ENCODE data around the gene PHGDH. TPM values are rescaled to one million over a fixed set of nuclear protein-coding genes. Genes with fewer than 3 reads are reported as not detected.
A peak's percentile ranks its signal among the peaks of the same experiment; 100 is the strongest.

Gene PHGDH
- total and polyA plus RNA-seq, 9 of the 15 experiments (the other 6 are each of a cell fraction or from before 2014, with no cell fraction given), result 6.7 to 84.2 (median 36.2) TPM

DNA sequence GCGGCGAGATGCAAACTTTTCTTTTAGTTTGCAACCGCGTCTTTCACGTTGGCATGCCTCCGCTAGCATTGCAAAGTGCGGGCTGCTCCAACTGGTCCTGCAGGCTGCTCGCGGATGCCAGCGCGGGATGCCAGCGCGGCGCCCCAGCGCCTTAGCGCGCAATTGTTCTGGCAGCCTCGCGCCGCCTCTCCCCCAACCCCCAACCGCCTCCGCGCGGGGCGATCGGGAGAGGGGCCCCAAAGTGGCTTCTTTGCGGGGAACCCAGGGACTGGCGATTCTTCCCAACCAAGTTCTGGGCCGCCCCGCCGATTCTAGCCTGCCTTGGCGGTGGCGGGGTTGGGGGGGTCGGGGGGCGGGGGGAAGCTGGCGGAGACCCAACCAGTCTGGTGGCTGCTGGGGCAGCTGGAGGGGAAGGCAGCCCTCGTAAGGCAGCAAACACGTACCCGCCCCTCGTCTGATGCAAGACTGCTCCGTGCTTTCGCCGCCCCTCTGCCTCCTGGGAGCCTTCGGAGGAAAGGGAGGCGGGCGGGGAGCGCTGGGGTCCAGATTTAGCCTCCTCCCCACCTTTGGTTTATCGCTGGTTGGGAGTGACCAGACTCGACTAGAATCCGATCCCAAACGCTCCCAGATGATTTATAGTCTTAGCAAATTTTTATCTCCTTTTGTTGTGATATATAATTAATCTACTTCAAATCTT, 756 bp downstream of the PHGDH start (continued):
- TF ChIP-seq, protein P1, sequence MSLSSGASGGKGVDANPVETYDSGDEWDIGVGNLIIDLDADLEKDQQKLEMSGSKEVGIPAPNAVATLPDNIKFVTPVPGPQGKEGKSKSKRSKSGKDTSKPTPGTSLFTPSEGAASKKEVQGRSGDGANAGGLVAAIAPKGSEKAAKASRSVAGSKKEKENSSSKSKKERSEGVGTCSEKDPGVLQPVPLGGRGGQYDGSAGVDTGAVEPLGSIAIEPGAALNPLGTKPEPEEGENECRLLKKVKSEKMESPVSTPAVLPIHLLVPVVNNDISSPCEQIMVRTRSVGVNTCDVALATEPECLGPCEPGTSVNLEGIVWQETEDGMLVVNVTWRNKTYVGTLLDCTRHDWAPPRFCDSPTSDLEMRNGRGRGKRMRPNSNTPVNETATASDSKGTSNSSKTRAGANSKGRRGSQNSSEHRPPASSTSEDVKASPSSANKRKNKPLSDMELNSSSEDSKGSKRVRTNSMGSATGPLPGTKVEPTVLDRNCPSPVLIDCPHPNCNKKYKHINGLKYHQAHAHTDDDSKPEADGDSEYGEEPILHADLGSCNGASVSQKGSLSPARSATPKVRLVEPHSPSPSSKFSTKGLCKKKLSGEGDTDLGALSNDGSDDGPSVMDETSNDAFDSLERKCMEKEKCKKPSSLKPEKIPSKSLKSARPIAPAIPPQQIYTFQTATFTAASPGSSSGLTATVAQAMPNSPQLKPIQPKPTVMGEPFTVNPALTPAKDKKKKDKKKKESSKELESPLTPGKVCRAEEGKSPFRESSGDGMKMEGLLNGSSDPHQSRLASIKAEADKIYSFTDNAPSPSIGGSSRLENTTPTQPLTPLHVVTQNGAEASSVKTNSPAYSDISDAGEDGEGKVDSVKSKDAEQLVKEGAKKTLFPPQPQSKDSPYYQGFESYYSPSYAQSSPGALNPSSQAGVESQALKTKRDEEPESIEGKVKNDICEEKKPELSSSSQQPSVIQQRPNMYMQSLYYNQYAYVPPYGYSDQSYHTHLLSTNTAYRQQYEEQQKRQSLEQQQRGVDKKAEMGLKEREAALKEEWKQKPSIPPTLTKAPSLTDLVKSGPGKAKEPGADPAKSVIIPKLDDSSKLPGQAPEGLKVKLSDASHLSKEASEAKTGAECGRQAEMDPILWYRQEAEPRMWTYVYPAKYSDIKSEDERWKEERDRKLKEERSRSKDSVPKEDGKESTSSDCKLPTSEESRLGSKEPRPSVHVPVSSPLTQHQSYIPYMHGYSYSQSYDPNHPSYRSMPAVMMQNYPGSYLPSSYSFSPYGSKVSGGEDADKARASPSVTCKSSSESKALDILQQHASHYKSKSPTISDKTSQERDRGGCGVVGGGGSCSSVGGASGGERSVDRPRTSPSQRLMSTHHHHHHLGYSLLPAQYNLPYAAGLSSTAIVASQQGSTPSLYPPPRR (CRISPR knock-in tag; IDR thresholded peaks at IDR 0.05; ENCODE audit: borderline replicate concordance), result no peak
- TF ChIP-seq SRSF3 (IDR thresholded peaks at IDR 0.05; ENCODE audit: insufficient read depth, low read length), result no peak
- TF ChIP-seq, protein P2, sequence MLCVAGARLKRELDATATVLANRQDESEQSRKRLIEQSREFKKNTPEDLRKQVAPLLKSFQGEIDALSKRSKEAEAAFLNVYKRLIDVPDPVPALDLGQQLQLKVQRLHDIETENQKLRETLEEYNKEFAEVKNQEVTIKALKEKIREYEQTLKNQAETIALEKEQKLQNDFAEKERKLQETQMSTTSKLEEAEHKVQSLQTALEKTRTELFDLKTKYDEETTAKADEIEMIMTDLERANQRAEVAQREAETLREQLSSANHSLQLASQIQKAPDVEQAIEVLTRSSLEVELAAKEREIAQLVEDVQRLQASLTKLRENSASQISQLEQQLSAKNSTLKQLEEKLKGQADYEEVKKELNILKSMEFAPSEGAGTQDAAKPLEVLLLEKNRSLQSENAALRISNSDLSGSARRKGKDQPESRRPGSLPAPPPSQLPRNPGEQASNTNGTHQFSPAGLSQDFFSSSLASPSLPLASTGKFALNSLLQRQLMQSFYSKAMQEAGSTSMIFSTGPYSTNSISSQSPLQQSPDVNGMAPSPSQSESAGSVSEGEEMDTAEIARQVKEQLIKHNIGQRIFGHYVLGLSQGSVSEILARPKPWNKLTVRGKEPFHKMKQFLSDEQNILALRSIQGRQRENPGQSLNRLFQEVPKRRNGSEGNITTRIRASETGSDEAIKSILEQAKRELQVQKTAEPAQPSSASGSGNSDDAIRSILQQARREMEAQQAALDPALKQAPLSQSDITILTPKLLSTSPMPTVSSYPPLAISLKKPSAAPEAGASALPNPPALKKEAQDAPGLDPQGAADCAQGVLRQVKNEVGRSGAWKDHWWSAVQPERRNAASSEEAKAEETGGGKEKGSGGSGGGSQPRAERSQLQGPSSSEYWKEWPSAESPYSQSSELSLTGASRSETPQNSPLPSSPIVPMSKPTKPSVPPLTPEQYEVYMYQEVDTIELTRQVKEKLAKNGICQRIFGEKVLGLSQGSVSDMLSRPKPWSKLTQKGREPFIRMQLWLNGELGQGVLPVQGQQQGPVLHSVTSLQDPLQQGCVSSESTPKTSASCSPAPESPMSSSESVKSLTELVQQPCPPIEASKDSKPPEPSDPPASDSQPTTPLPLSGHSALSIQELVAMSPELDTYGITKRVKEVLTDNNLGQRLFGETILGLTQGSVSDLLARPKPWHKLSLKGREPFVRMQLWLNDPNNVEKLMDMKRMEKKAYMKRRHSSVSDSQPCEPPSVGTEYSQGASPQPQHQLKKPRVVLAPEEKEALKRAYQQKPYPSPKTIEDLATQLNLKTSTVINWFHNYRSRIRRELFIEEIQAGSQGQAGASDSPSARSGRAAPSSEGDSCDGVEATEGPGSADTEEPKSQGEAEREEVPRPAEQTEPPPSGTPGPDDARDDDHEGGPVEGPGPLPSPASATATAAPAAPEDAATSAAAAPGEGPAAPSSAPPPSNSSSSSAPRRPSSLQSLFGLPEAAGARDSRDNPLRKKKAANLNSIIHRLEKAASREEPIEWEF (CRISPR knock-in tag; IDR thresholded peaks at IDR 0.05), result no peak
- TF ChIP-seq, protein P3, sequence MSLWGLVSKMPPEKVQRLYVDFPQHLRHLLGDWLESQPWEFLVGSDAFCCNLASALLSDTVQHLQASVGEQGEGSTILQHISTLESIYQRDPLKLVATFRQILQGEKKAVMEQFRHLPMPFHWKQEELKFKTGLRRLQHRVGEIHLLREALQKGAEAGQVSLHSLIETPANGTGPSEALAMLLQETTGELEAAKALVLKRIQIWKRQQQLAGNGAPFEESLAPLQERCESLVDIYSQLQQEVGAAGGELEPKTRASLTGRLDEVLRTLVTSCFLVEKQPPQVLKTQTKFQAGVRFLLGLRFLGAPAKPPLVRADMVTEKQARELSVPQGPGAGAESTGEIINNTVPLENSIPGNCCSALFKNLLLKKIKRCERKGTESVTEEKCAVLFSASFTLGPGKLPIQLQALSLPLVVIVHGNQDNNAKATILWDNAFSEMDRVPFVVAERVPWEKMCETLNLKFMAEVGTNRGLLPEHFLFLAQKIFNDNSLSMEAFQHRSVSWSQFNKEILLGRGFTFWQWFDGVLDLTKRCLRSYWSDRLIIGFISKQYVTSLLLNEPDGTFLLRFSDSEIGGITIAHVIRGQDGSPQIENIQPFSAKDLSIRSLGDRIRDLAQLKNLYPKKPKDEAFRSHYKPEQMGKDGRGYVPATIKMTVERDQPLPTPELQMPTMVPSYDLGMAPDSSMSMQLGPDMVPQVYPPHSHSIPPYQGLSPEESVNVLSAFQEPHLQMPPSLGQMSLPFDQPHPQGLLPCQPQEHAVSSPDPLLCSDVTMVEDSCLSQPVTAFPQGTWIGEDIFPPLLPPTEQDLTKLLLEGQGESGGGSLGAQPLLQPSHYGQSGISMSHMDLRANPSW (CRISPR knock-in tag; IDR thresholded peaks at IDR 0.05), result no peak
- TF ChIP-seq, protein P4, sequence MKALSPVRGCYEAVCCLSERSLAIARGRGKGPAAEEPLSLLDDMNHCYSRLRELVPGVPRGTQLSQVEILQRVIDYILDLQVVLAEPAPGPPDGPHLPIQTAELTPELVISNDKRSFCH (CRISPR knock-in tag; IDR thresholded peaks at IDR 0.05), result no peak
- TF ChIP-seq, protein P4 (tag; IDR thresholded peaks at IDR 0.05), result no peak
- TF ChIP-seq, protein P5, sequence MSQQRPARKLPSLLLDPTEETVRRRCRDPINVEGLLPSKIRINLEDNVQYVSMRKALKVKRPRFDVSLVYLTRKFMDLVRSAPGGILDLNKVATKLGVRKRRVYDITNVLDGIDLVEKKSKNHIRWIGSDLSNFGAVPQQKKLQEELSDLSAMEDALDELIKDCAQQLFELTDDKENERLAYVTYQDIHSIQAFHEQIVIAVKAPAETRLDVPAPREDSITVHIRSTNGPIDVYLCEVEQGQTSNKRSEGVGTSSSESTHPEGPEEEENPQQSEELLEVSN (IDR thresholded peaks at IDR 0.05; ENCODE audit: borderline replicate concordance in 1 of 2, extremely low read depth in 1 of 2, insufficient read depth in 1 of 2, insufficient read length in 1 of 2, low read depth in 1 of 2, low read length in 1 of 2, poor library complexity in 1 of 2, severe bottlenecking in 1 of 2), result peak in 1 of 2 experiments; percentile 25

Measured in K562 (cell line).